ENCODE measurements around the gene ABHD18. TPM values are rescaled to one million over a fixed set of nuclear protein-coding genes. Genes with fewer than 3 reads are reported as not detected.
"Not testable (repeated sequence)": the region's sequence is repeated elsewhere in the genome, so short reads cannot be mapped to it uniquely, and the experiment has no call there.

ABHD18 gene
- total RNA-seq, 2 donors from 2014 or later, result 20.3 to 22.5 TPM

GRCh38 chr4:128060699-128061565, 95.7 kb downstream of the ABHD18 start, which contains the start of gene LARP1B:
LARP1B (plus strand) TSS chr4:128061312; CDS start chr4:128074952, 13,640 bp downstream.
- H3K4me1 Mint-ChIP-seq, result peaks cover 8% of the 10 kb centered on the region
- no peaks in the 10 kb centered on the region for H3K27me3 Mint-ChIP-seq
- H3K9me3 ChIP-seq (ENCODE audit: control insufficient read depth, low read length, poor library complexity, severe bottlenecking), result no peaks in the 10 kb centered on the region
- peak; percentile 85 to 87 (median 86) for DNase-seq
- peak; percentile 90 for ATAC-seq
- H3K36me3 Mint-ChIP-seq (ENCODE audit: low read depth), result no peaks in the 10 kb centered on the region
- H3K27ac Mint-ChIP-seq, result peak within 1 kb of the TSS; percentile 79
- H3K4me3 Mint-ChIP-seq, result peak within 1 kb of the TSS; percentile 87

- ATAC-seq, result peak; percentile 43
- Mint-ChIP-seq H3K4me3 (peak overlapping the region; percentile 87), H3K27ac (peak overlapping the region; percentile 79), H3K36me3 (ENCODE audit: low read depth) (no peaks in the 10 kb centered on the region), H3K4me1 (peaks cover 8% of the 10 kb centered on the region), H3K27me3 (no peaks in the 10 kb centered on the region)
- H3K9me3 ChIP-seq (ENCODE audit: control insufficient read depth, low read length, poor library complexity, severe bottlenecking), result no peaks in the 10 kb centered on the region
- DNase-seq, result peak; percentile 41 to 56 (median 52)
Measured at GRCh38 chr4:128061566-128062536, 96.6 kb downstream of the ABHD18 start.

GRCh38 chr4:128066453-128066820, 101.2 kb downstream of the ABHD18 start:
- not testable (repeated sequence) for DNase-seq; H3K9me3 ChIP-seq (ENCODE audit: control insufficient read depth, low read length, poor library complexity, severe bottlenecking); H3K27ac Mint-ChIP-seq; H3K4me3 Mint-ChIP-seq; ATAC-seq; H3K4me1 Mint-ChIP-seq; H3K27me3 Mint-ChIP-seq; H3K36me3 Mint-ChIP-seq (ENCODE audit: low read depth)

GRCh38 chr4:128068918-128069317, 103.7 kb downstream of the ABHD18 start:
- no peaks in the 10 kb centered on the region for H3K9me3 ChIP-seq (ENCODE audit: control insufficient read depth, low read length, poor library complexity, severe bottlenecking)
- DNase-seq (no peak), ATAC-seq (no peak)
- Mint-ChIP-seq H3K27me3 (no peaks in the 10 kb centered on the region), H3K36me3 (ENCODE audit: low read depth) (no peaks in the 10 kb centered on the region), H3K4me3 (no peak overlapping the region), H3K27ac (no peak overlapping the region), H3K4me1 (peaks cover 3% of the 10 kb centered on the region)

GRCh38 chr4:128076464-128076863, 111.3 kb downstream of the ABHD18 start:
- ATAC-seq, result no peak
- DNase-seq, result no peak

More at GRCh38 chr4:128076464-128076863, 111.3 kb downstream of the ABHD18 start:
- Mint-ChIP-seq H3K4me3 (no peak overlapping the region), H3K27me3 (no peaks in the 10 kb centered on the region), H3K4me1 (no peaks in the 10 kb centered on the region), H3K27ac (no peak overlapping the region), H3K36me3 (ENCODE audit: low read depth) (peaks cover 6% of the 10 kb centered on the region)
- no peaks in the 10 kb centered on the region for H3K9me3 ChIP-seq (ENCODE audit: control insufficient read depth, low read length, poor library complexity, severe bottlenecking)

Other genes with a start within 250 kb of the ABHD18 start
- gene SLC25A31, start 235.0 kb upstream of the ABHD18 start, total RNA-seq, result not detected
- gene HSPA4L, start 183.1 kb upstream of the ABHD18 start, total RNA-seq, result not detected
- 1 to 10 TPM; 2.8 to 6.1 TPM for gene PLK4, start 84.5 kb upstream of the ABHD18 start, total RNA-seq
- 10 to 100 TPM; 22.5 to 27.8 TPM for gene MFSD8, start 233 bp upstream of the ABHD18 start, total RNA-seq
- 10 to 100 TPM; 11.1 to 13.4 TPM for gene LARP1B, start 95.9 kb downstream of the ABHD18 start, total RNA-seq

All from T-helper 17 cell (primary cell).